IPS DF 6.9 (cell line): Measurements from ENCODE around the gene CHCHD10.
A peak's percentile ranks its signal among the peaks of the same experiment; 100 is the strongest.

Experiments
- DNase-seq: peaks from one replicate; pipeline ENCODE4 v3.0.0-alpha.2; 2013; ENCODE audit warnings: low read depth, low spot score
- H3K27ac ChIP-seq: one replicate; pipeline ENCODE4 v1.5.1; 2013; ENCODE audit warnings: low read length, control low read depth
- H3K27me3 ChIP-seq: 2 replicates; pipeline ENCODE4 v1.6.1; 2013; ENCODE audit warnings: mild to moderate bottlenecking, low read length; ENCODE audit not compliant: control insufficient read depth, insufficient read depth
- H3K36me3 ChIP-seq: 2 replicates; pipeline ENCODE4 v1.6.1; 2013; ENCODE audit warnings: low read length; ENCODE audit not compliant: control insufficient read depth, insufficient read depth
- H3K4me1 ChIP-seq: 2 replicates; pipeline ENCODE4 v1.6.1; 2013; ENCODE audit warnings: low read length; ENCODE audit not compliant: control insufficient read depth, insufficient read depth
- H3K4me3 ChIP-seq: 2 replicates; pipeline ENCODE4 v1.5.1; 2013; ENCODE audit warnings: mild to moderate bottlenecking, low read length
- H3K9me3 ChIP-seq: 2 replicates; pipeline ENCODE4 v1.6.1; 2013; ENCODE audit warnings: low read length, inconsistent platforms; ENCODE audit not compliant: control insufficient read depth, insufficient read depth
- WGBS: extraction: QIAGEN DNeasy Blood & Tissue Kit; methylation state at CpG from one replicate; pipeline ENCODE4 v1.1.7; 2013; ENCODE audit warnings: mixed read lengths, missing lambda C conversion rate; ENCODE audit not compliant: insufficient read length, insufficient coverage; 5-methylcytosine and 5-hydroxymethylcytosine counted together

The CHCHD10 gene

GRCh38 chr22:23759566-23759965 lies 8.2 kb downstream of the CHCHD10 start:
- WGBS: no CpG with 5 or more reads among the region's 4 CpGs
- no peaks in the 10 kb centered on the region for H3K36me3 ChIP-seq
- DNase-seq: no peak
- H3K9me3 ChIP-seq: no peaks in the 10 kb centered on the region
- H3K27me3 ChIP-seq: no peaks in the 10 kb centered on the region
- peaks cover 10% of the 10 kb centered on the region for H3K4me1 ChIP-seq
- no peak overlapping the region for H3K27ac ChIP-seq
- H3K4me3 ChIP-seq: no peak overlapping the region

GRCh38 chr22:23756891-23757290 lies 10.9 kb downstream of the CHCHD10 start:
- DNase-seq: no peak
- no CpG with 5 or more reads among the region's 4 CpGs for WGBS

GRCh38 chr22:23755711-23756110 lies 12.1 kb downstream of the CHCHD10 start:
- no CpG with 5 or more reads among the region's 8 CpGs for WGBS
- H3K4me3 ChIP-seq: no peak overlapping the region
- H3K27ac ChIP-seq: no peak overlapping the region
- no peak for DNase-seq
- H3K36me3 ChIP-seq: no peaks in the 10 kb centered on the region
- no peaks in the 10 kb centered on the region for H3K9me3 ChIP-seq
- no peaks in the 10 kb centered on the region for H3K4me1 ChIP-seq
- H3K27me3 ChIP-seq: no peaks in the 10 kb centered on the region

More at GRCh38 chr22:23756891-23757290, 10.9 kb downstream of the CHCHD10 start:
- no peaks in the 10 kb centered on the region for H3K9me3 ChIP-seq
- no peaks in the 10 kb centered on the region for H3K36me3 ChIP-seq
- no peak overlapping the region for H3K4me3 ChIP-seq
- H3K27ac ChIP-seq: no peak overlapping the region
- no peaks in the 10 kb centered on the region for H3K4me1 ChIP-seq
- no peaks in the 10 kb centered on the region for H3K27me3 ChIP-seq

- no peak overlapping the region for H3K27ac ChIP-seq
- no peaks in the 10 kb centered on the region for H3K36me3 ChIP-seq
- H3K9me3 ChIP-seq: no peaks in the 10 kb centered on the region
- no peaks in the 10 kb centered on the region for H3K4me1 ChIP-seq
- H3K27me3 ChIP-seq: no peaks in the 10 kb centered on the region
- no CpG with 5 or more reads among the region's 6 CpGs for WGBS
- no peak for DNase-seq
- H3K4me3 ChIP-seq: no peak overlapping the region
These were observed 12.7 kb downstream of the CHCHD10 start for GRCh38 chr22:23754980-23755636.

GRCh38 chr22:23754220-23754919 lies 13.4 kb downstream of the CHCHD10 start, which contains the start of gene VPREB3:
Gene VPREB3, minus strand, starts transcription at chr22:23754425. Its CDS starts 62 bp downstream, at chr22:23754363.
- Histone ChIP-seq H3K27me3 (no peaks in the 10 kb centered on the region), H3K9me3 (no peaks in the 10 kb centered on the region), H3K27ac (no peak within 1 kb of the TSS), H3K36me3 (no peaks in the 10 kb centered on the region), H3K4me3 (no peak within 1 kb of the TSS), H3K4me1 (no peaks in the 10 kb centered on the region)
- no CpG with 5 or more reads among the region's 14 CpGs for WGBS
- no peak for DNase-seq

- H3K27me3 ChIP-seq: no peaks in the 10 kb centered on the region
- no peak for DNase-seq
- no peaks in the 10 kb centered on the region for H3K36me3 ChIP-seq
- no peaks in the 10 kb centered on the region for H3K4me1 ChIP-seq
- H3K9me3 ChIP-seq: no peaks in the 10 kb centered on the region
- no peak overlapping the region for H3K4me3 ChIP-seq
- WGBS: no CpG with 5 or more reads among the region's 2 CpGs
- no peak overlapping the region for H3K27ac ChIP-seq
These were observed 14.4 kb downstream of the CHCHD10 start for GRCh38 chr22:23753385-23753784.

- DNase-seq: no peak
- Histone ChIP-seq H3K27ac (no peak overlapping the region), H3K36me3 (no peaks in the 10 kb centered on the region), H3K4me1 (no peaks in the 10 kb centered on the region), H3K27me3 (no peaks in the 10 kb centered on the region), H3K9me3 (no peaks in the 10 kb centered on the region), H3K4me3 (no peak overlapping the region)
- WGBS: no CpG with 5 or more reads among the region's 16 CpGs
These were observed 15.0 kb downstream of the CHCHD10 start for GRCh38 chr22:23752750-23753149.

- Histone ChIP-seq H3K4me3 (no peak overlapping the region), H3K27me3 (no peaks in the 10 kb centered on the region), H3K27ac (no peak overlapping the region), H3K36me3 (no peaks in the 10 kb centered on the region), H3K9me3 (no peaks in the 10 kb centered on the region), H3K4me1 (no peaks in the 10 kb centered on the region)
- no CpG with 5 or more reads among the region's 9 CpGs for WGBS
- DNase-seq: no peak
These were observed 15.6 kb downstream of the CHCHD10 start for GRCh38 chr22:23752090-23752691.

GRCh38 chr22:23751441-23751996 lies 16.3 kb downstream of the CHCHD10 start:
- no peaks in the 10 kb centered on the region for H3K27me3 ChIP-seq
- H3K36me3 ChIP-seq: no peaks in the 10 kb centered on the region
- no CpG with 5 or more reads among the region's 22 CpGs for WGBS
- no peak overlapping the region for H3K27ac ChIP-seq
- no peaks in the 10 kb centered on the region for H3K4me1 ChIP-seq
- H3K9me3 ChIP-seq: no peaks in the 10 kb centered on the region
- peak overlapping the region; percentile 91 for H3K4me3 ChIP-seq
- DNase-seq: no peak

GRCh38 chr22:23750714-23751440 lies 16.9 kb downstream of the CHCHD10 start, which contains the start of gene ZNF70:
Gene ZNF70, minus strand, starts transcription at chr22:23751112. Its CDS starts 5,972 bp downstream, at chr22:23745140.
- no peaks in the 10 kb centered on the region for H3K4me1 ChIP-seq
- no CpG with 5 or more reads among the region's 78 CpGs for WGBS

More at GRCh38 chr22:23750714-23751440, 16.9 kb downstream of the CHCHD10 start, which contains the start of gene ZNF70:
- Histone ChIP-seq H3K27me3 (no peaks in the 10 kb centered on the region), H3K36me3 (no peaks in the 10 kb centered on the region), H3K4me3 (peak within 1 kb of the TSS; percentile 91), H3K9me3 (no peaks in the 10 kb centered on the region), H3K27ac (no peak within 1 kb of the TSS)
- no peak for DNase-seq
